ENCODE data around the gene ASH1L.
"Not testable (repeated sequence)": the region's sequence is repeated elsewhere in the genome, so short reads cannot be mapped to it uniquely, and the experiment has no call there.

ASH1L gene

GRCh38 chr1:155304558-155305063 lies 258.0 kb downstream of the ASH1L start:
- no peak for DNase-seq (ENCODE audit: low spot score)

DNA sequence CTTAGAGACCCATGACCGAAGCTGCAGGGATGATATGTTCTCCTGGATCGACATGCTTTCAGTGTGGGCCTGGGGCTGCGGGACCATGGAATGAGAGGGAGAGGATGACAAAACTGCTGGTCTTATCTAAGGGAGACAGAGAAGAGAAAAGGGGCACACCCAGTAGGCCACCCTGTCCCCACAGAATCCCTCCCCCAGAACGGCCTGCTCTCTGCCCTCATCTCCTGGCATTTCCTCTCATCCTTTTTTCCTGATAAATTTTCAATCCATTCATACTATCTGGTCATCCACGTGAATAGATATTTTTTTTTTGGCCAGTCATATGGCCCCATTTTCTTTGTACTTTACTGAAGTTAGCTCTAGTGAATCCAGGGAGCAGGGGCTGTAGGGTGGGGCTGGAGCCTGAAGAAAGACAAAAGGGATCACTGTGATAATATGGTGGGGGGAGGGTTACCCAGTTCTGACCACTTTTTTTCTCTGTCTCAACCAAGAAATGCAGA lies 261.2 kb downstream of the ASH1L start, which contains the start of gene PKLR:
TSS of gene PKLR (minus strand) at position 97 of the 500 bp plus-strand sequence. CDS start at position 54, 43 bp downstream.
- peak; percentile 60 for DNase-seq (ENCODE audit: low spot score)

- no peak for DNase-seq (ENCODE audit: low spot score)
These were observed 261.9 kb downstream of the ASH1L start for GRCh38 chr1:155300553-155301329.

GRCh38 chr1:155300024-155300423 lies 262.6 kb downstream of the ASH1L start:
- DNase-seq (ENCODE audit: low spot score) = no peak

- no peak for DNase-seq (ENCODE audit: low spot score)
These were observed 265.2 kb downstream of the ASH1L start for GRCh38 chr1:155297384-155297783.

GRCh38 chr1:155296661-155297060 lies 265.9 kb downstream of the ASH1L start:
- peak; percentile 53 for DNase-seq (ENCODE audit: low spot score)

GRCh38 chr1:155295942-155296267 lies 266.7 kb downstream of the ASH1L start:
- no peak for DNase-seq (ENCODE audit: low spot score)

GRCh38 chr1:155295183-155295941 lies 267.2 kb downstream of the ASH1L start:
- DNase-seq (ENCODE audit: low spot score) = no peak

DNA sequence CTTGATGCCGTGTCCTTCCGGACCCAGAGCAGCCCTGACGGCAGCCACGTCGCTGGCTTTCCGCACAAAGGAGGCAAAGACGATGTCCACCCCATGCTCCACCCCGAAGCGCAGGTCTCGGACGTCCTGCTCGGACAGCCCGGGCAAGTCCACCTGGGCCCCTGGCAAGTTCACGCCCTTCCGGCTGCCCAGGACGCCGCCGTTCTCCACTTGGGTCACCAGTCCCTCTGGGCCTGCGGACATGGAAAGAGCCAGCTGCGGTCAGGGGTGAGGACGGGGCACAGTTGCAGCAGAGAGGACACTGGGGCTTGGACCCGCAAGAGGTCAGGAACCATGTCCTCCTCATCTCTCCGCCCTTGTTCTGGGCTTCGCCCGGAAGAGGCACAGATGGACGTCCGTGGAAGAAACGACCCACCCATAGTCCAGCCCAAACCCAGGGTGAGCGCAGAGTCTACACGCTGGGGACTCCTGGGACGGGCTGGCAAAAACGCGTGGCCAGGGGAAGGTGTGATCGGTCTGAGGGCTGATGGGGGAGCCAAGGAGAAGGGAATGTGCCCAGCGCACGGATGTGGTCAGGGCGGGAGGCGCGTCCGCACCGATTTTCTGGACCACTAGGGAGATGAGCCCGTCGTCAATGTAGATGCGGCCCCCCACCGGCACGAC lies 268.0 kb downstream of the ASH1L start:
- no peak for DNase-seq (ENCODE audit: low spot score)

DNA sequence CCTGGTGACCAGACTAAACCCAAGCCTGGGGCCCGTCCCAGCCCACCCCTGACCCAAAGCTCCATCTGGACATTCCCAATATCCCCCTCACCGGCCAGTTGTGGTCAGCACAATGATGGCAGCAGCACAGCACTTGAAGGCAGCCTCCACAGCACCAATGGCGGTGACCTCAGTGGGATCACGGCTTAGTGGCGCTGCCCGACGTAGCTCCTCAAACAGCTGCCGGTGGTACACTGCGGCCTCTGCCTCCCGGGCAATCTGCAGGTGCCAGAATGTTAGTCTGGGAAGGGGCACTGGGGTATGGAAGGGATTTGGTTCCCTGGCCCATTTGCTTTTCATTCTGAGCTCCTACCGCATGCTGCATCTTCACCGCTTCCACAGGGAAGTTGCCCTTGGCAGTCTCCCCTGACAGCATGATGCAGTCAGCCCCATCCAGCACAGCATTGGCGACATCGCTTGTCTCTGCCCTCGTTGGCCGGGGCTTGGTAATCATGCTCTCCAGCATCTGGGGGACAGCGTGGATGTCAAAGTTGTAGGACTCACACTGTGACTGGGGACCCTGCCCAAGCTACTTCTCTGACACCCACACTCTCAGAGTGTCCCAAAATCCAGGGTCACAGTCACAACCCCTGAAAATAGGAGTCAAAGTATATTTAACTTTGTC lies 269.4 kb downstream of the ASH1L start:
- no peak for DNase-seq (ENCODE audit: low spot score)

- DNase-seq (ENCODE audit: low spot score) = not testable (repeated sequence)
These were observed 271.6 kb downstream of the ASH1L start for GRCh38 chr1:155291006-155291405.

DNA sequence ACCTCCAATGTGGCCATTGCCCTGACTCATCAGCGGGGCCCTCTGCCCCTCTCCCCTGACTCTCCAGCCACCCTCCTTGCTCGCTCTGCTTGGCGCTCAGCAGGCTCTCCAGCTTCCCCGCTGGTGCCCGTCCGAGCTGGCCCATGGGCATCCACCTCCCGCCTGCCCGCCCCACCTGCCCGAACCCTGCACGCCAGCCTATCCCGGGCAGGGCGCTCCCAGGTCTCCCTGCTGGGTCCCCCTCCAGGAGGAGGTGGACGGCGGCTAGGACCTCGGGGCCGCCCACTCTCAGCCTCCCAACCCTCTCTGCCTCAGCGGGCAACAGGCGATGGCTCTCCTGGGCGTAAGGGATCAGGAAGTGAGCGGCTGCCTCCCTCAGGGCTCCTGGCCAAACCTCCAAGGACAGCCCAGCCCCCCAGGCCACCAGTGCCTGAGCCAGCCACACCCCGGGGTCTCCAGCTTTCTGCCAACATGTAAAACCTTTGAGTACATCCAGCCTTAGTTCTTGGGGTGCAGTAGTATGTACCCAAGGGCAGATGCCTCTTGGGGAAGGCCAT lies 274.5 kb downstream of the ASH1L start:
- DNase-seq (ENCODE audit: low spot score) = no peak

GRCh38 chr1:155286544-155286943 lies 276.1 kb downstream of the ASH1L start:
- DNase-seq (ENCODE audit: low spot score) = no peak

- DNase-seq (ENCODE audit: low spot score) = no peak
These were observed 277.0 kb downstream of the ASH1L start for GRCh38 chr1:155285631-155286044.

Data from hematopoietic multipotent progenitor cell treated with erythropoietin and hydrocortisone succinate and interleukin-3 and kit ligand, for 15 days (in vitro differentiated cells).